Measurements from ENCODE around the gene MRE11.
"Not testable (repeated sequence)": the region's sequence is repeated elsewhere in the genome, so short reads cannot be mapped to it uniquely, and the experiment has no call there.

MRE11 gene

DNA sequence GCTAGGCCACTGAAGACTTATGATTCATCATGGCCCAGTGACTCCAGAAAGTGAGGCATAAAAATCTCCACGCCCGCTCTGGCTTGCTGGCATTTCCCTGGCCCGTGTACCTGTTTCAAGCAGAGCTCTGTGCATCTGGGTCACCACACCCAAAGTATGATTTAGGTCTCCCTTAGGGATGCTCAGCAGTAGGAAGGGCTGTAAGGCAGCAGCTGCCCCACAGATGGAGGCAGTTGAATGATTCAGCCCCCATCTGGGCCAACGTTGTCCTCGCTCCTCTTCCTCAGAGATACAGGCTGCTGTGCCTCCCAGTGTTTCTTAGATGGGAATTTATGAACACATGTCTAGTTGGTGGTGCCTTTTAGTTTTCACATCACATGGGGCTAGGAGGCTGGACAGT lies 114.0 kb downstream of the MRE11 start:
- intact Hi-C loops (cut with DNase I), result no loop called here
- no peak for DNase-seq

DNA sequence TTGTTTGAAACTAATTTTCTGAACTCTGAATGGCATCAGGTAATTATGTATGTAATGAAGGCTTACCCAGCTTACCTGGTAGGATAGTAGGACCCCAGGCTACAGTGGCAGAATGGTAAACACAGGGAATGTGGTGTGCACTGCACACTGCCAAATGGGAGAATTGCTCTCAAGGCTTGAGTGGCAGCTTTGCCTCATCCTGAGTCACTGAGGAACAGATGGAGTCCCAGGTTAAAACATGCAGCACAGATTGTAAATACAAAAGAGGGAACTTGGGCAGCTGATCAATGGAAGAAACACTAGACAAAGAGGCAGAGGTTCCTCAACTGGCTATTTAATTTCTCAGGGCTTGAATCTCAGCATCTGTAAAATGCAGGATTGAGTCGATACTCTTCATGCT lies 116.8 kb downstream of the MRE11 start:
- peak in 2 of 42 donors; percentile 14 to 25 for DNase-seq
- intact Hi-C loops (cut with DNase I), result no loop called here

DNA sequence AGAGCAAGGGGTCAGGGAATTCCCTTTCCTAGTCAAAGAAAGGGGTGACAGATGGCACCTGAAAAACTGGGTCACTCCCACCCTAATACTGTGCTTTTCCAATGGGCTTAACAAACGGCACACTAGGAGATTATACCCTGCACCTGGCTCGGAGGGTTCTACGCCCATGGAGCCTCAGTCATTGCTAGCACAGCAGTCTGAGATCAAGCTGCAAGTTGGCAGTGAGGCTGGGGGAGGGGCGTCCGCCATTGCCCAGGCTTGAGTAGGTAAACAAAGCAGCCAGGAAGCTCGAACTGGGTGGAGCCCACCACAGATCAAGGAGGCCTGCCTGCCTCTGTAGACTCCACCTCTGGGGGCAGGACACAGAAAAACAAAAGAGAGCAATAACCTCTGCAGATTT lies 123.1 kb downstream of the MRE11 start:
- DNase-seq; intact Hi-C loops (cut with DNase I): not testable (repeated sequence)
